ENCODE data around the gene KIAA0753. TPM values are rescaled to one million over a fixed set of nuclear protein-coding genes. Genes with fewer than 3 reads are reported as not detected.

The KIAA0753 gene
- total and polyA plus RNA-seq, 2 of the 8 experiments (the other 6 are each of a cell fraction or from before 2014, with no cell fraction given): 5.0 to 27.1 TPM

- TF ChIP-seq SIN3A (conservative IDR thresholded peaks at IDR 0.05 in 1 of 2, IDR thresholded peaks at IDR 0.05 in 1 of 2; ENCODE audit: low read depth in 1 of 2, low read length in 2 of 2) (no peak), SIRT6 (IDR thresholded peaks at IDR 0.05; ENCODE audit: low read length) (no peak), CBX8 (IDR thresholded peaks at IDR 0.05; ENCODE audit: borderline replicate concordance, low read depth, low read length) (no peak), ATF3 (IDR thresholded peaks at IDR 0.05; ENCODE audit: insufficient read depth, low read depth, low read length) (no peak), POU5F1 (IDR thresholded peaks at IDR 0.05; ENCODE audit: low read depth, low read length) (no peak), KDM1A (IDR thresholded peaks at IDR 0.05; ENCODE audit: borderline replicate concordance, low read length) (no peak), YY1 (IDR thresholded peaks at IDR 0.05; ENCODE audit: low read depth, low read length) (no peak), SP1 (IDR thresholded peaks at IDR 0.05; ENCODE audit: low read depth, low read length) (no peak), TBP (IDR thresholded peaks at IDR 0.05; ENCODE audit: low read depth, low read length) (no peak), EZH2 (IDR thresholded peaks at IDR 0.05; ENCODE audit: low read depth, low read length, severe bottlenecking) (no peak), USF2 (IDR thresholded peaks at IDR 0.05; ENCODE audit: low read length) (no peak), SP4 (IDR thresholded peaks at IDR 0.05; ENCODE audit: low read length) (no peak)
Observed at GRCh38 chr17:6543079-6544010, 97.2 kb downstream of the KIAA0753 start (continued).
